ENCODE data around the gene SMIM17.

The SMIM17 gene

GRCh38 chr19:56642711-56643459, at the start of gene SMIM17:
TSS of gene SMIM17 (plus strand) at chr19:56643159. CDS start at chr19:56645668, 2,509 bp downstream.
- DNase-seq: no peak

GRCh38 chr19:56594446-56594782, 48.5 kb upstream of the SMIM17 start:
- no peak for DNase-seq

GRCh38 chr19:56594783-56595547, 48.0 kb upstream of the SMIM17 start, which contains the start of gene ZNF71:
TSS of gene ZNF71 (plus strand) at chr19:56595302. CDS start at chr19:56601559, 6,257 bp downstream.
- peak; percentile 17 to 84 for DNase-seq

- DNase-seq: no peak
These were observed 47.4 kb upstream of the SMIM17 start for GRCh38 chr19:56595548-56595899.

GRCh38 chr19:56596676-56597075, 46.3 kb upstream of the SMIM17 start:
- no peak for DNase-seq

GRCh38 chr19:56597696-56598095, 45.3 kb upstream of the SMIM17 start:
- no peak for DNase-seq

GRCh38 chr19:56601375-56601774, 41.6 kb upstream of the SMIM17 start:
- DNase-seq: no peak

- no peak for DNase-seq
These were observed 39.1 kb upstream of the SMIM17 start for GRCh38 chr19:56603829-56604228.

- no peak for DNase-seq
These were observed 34.5 kb upstream of the SMIM17 start for GRCh38 chr19:56608274-56608964.

- DNase-seq: no peak
These were observed 31.7 kb upstream of the SMIM17 start for GRCh38 chr19:56611288-56611687.

GRCh38 chr19:56612737-56613136, 30.2 kb upstream of the SMIM17 start:
- DNase-seq: no peak

- no peak for DNase-seq
These were observed 29.3 kb upstream of the SMIM17 start for GRCh38 chr19:56613639-56614038.

GRCh38 chr19:56617531-56617930, 25.4 kb upstream of the SMIM17 start:
- no peak for DNase-seq

- no peak for DNase-seq
These were observed 23.8 kb upstream of the SMIM17 start for GRCh38 chr19:56619121-56619520.

- no peak for DNase-seq
These were observed 20.6 kb upstream of the SMIM17 start for GRCh38 chr19:56622374-56622773.

- no peak for DNase-seq
These were observed 20.0 kb upstream of the SMIM17 start for GRCh38 chr19:56623006-56623405.

GRCh38 chr19:56625708-56626107, 17.3 kb upstream of the SMIM17 start:
- DNase-seq: no peak

- DNase-seq: no peak
These were observed 9.9 kb upstream of the SMIM17 start for GRCh38 chr19:56633021-56633420.

GRCh38 chr19:56637976-56638555, 4.9 kb upstream of the SMIM17 start:
- DNase-seq: no peak

GRCh38 chr19:56639217-56639616, 3.7 kb upstream of the SMIM17 start:
- DNase-seq: no peak

- DNase-seq: no peak
These were observed 549 bp downstream of the SMIM17 start for GRCh38 chr19:56643460-56643955.

GRCh38 chr19:56654151-56654550, 11.2 kb downstream of the SMIM17 start:
- DNase-seq: no peak

Data from NCI-H524 (cell line).